LHCN-M2 (cell line): ENCODE data around the gene GNG7. TPM values are rescaled to one million over a fixed set of nuclear protein-coding genes. Genes with fewer than 3 reads are reported as not detected.
"Not testable (repeated sequence)": the region's sequence is repeated elsewhere in the genome, so short reads cannot be mapped to it uniquely, and the experiment has no call there.

Experiments
- DNase-seq: peaks from one replicate; pipeline ENCODE4 v3.0.0-alpha.2; 2012; ENCODE audit warnings: low read depth
- total RNA-seq: library from RNA; depleted of rRNA; stranded (reverse); fragments of >200 nt; gene quantifications from 2 replicates; pipeline ENCODE4 v1.2.3, GENCODE V29; 2014

Gene GNG7
- total RNA-seq, 1 experiment from 2014 or later, result not detected

- no peak for DNase-seq
Observed at GRCh38 chr19:2487842-2488241, 214.7 kb downstream of the GNG7 start.

GRCh38 chr19:2487090-2487489, 215.4 kb downstream of the GNG7 start:
- no peak for DNase-seq

GRCh38 chr19:2485428-2485827, 217.1 kb downstream of the GNG7 start:
- no peak for DNase-seq

GRCh38 chr19:2484178-2484937, 218.1 kb downstream of the GNG7 start:
- DNase-seq, result no peak

- DNase-seq, result no peak
Observed at GRCh38 chr19:2483484-2484151, 218.9 kb downstream of the GNG7 start.

- no peak for DNase-seq
Observed at GRCh38 chr19:2483084-2483483, 219.4 kb downstream of the GNG7 start.

GRCh38 chr19:2482354-2483038, 220.0 kb downstream of the GNG7 start:
- no peak for DNase-seq

GRCh38 chr19:2481466-2481865, 221.0 kb downstream of the GNG7 start:
- DNase-seq, result no peak

GRCh38 chr19:2479556-2480194, 222.8 kb downstream of the GNG7 start:
- DNase-seq, result no peak

- peak; percentile 61 for DNase-seq
Observed at GRCh38 chr19:2478756-2479555, 223.5 kb downstream of the GNG7 start.

GRCh38 chr19:2478278-2478755, 224.2 kb downstream of the GNG7 start:
- DNase-seq, result peak; percentile 78

- DNase-seq, result peak; percentile 49
Observed at GRCh38 chr19:2477732-2478191, 224.7 kb downstream of the GNG7 start.

- peak; percentile 36 for DNase-seq
Observed at GRCh38 chr19:2477141-2477710, 225.3 kb downstream of the GNG7 start.

- peak; percentile 67 for DNase-seq
Observed at GRCh38 chr19:2476451-2477140, 225.9 kb downstream of the GNG7 start.

- peak; percentile 97 for DNase-seq
Observed at GRCh38 chr19:2475702-2476450, 226.6 kb downstream of the GNG7 start, which contains the start of gene GADD45B. TSS of gene GADD45B (plus strand) at chr19:2476127. CDS start at chr19:2476359, 232 bp downstream.

GRCh38 chr19:2475018-2475701, 227.3 kb downstream of the GNG7 start:
- DNase-seq, result peak; percentile 63

GRCh38 chr19:2474232-2475017, 228.1 kb downstream of the GNG7 start:
- peak; percentile 84 for DNase-seq

- DNase-seq, result not testable (repeated sequence)
Observed at GRCh38 chr19:2469915-2470200, 232.6 kb downstream of the GNG7 start.
